Stimulated activated naive B cell treated with anti-CD40 and anti-IgM and Interleukin-4, amounts not matched to agents 10 μg/mL and 1 μg/mL and 100 μg/mL, for 72 hours (primary cell): ENCODE results near the gene STK40.

ENCODE experiments used
- ATAC-seq, 2 donors: fragments of 150-1000 bp; cut with Tn5 transposase; replicated peaks; 2 replicates each; pipeline ENCODE4 v1.10.0; 2021; ENCODE audit warnings: moderate library complexity in 1 of 2
- DNase-seq: peaks from one replicate; pipeline ENCODE4 v3.0.0; 2021
- H3K27ac Mint-ChIP-seq: one replicate; pipeline ENCODE4 v1.8.0; 2022; ENCODE audit warnings: mild to moderate bottlenecking, mixed read lengths
- H3K27me3 Mint-ChIP-seq, 2 donors: one replicate each; pipeline ENCODE4 v1.8.0; 2022; ENCODE audit warnings: mixed read lengths in 2 of 2
- H3K36me3 Mint-ChIP-seq, 2 donors: one replicate each; pipeline ENCODE4 v1.8.0; 2022; ENCODE audit warnings: mixed read lengths in 2 of 2, mild to moderate bottlenecking in 1 of 2
- H3K4me1 Mint-ChIP-seq, 2 donors: one replicate each; pipeline ENCODE4 v1.8.0; 2022; ENCODE audit warnings: mixed read lengths in 2 of 2, mild to moderate bottlenecking in 1 of 2
- H3K4me3 Mint-ChIP-seq, 2 donors: one replicate each; pipeline ENCODE4 v1.8.0; 2022; ENCODE audit warnings: mild to moderate bottlenecking in 2 of 2, mixed read lengths in 2 of 2, moderate library complexity in 1 of 2
- H3K9me3 Mint-ChIP-seq, 2 donors: one replicate each; pipeline ENCODE4 v1.8.0; 2022; ENCODE audit warnings: mixed read lengths in 2 of 2, mild to moderate bottlenecking in 1 of 2

Gene STK40

GRCh38 chr1:36295390-36295789 lies 90.3 kb downstream of the STK40 start:
- Mint-ChIP-seq H3K9me3 (no peaks in the 10 kb centered on the region), H3K27me3 (no peaks in the 10 kb centered on the region), H3K27ac (peak overlapping the region; percentile 59), H3K36me3 (peaks cover 36 to 50% of the 10 kb centered on the region in 2 donors), H3K4me1 (peaks cover 5 to 20% of the 10 kb centered on the region in 2 donors), H3K4me3 (no peak overlapping the region)
- DNase-seq (no peak), ATAC-seq (no peak)
